AG08396 (cell line): ENCODE results near the gene PRICKLE1.

Experiments
- DNase-seq: peaks from one replicate; pipeline ENCODE4 v3.0.0; 2012; ENCODE audit warnings: low spot score, mixed read lengths

The PRICKLE1 gene

DNA sequence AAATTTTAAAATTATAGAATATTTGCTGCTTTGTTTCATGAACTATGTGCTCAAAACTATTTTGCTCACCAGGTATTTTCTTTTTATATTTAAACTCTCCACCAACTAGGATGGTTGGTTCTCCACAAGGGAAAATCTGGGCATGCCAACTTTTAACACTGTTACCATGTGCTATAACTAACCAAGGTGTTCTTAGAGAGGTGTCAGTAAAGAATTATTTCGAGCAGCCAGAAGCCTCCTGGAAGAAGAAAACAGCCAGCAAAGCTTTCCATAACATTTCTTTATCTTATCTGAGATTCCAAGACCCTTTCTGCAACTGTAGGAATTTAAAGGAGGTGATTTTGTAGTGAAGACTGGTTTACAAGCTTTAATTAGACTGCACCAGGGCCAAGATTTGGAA is 97.3 kb downstream of the PRICKLE1 start:
- no peak for DNase-seq

DNA sequence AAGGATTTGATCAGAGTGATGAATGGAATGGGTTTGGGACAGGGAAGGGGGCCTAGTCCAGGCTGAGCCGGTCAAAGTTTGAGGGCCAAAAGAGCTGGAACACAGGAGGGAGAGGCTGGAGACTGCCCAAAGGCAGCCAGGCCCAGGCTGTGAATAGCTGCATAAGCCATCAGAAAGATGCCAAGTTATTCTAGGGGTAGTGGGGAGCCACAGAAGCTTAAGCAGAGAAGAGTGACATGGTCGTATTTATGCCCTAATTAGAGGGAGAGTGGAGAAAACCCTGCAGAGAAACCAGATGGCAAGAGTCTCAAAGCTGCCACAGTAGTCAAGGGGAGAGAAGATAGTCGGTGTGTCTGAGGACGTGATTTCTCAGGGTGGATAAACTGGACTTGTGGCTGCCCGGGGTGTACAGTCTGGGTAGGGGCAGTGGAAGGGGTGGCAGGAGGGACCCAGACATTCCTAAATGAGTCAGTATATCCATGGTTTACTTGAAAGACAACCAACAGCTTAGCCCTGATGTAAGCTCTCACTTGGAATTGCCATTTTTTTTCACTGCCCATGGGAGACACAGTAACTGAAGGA is 99.2 kb downstream of the PRICKLE1 start:
- DNase-seq: no peak

DNA sequence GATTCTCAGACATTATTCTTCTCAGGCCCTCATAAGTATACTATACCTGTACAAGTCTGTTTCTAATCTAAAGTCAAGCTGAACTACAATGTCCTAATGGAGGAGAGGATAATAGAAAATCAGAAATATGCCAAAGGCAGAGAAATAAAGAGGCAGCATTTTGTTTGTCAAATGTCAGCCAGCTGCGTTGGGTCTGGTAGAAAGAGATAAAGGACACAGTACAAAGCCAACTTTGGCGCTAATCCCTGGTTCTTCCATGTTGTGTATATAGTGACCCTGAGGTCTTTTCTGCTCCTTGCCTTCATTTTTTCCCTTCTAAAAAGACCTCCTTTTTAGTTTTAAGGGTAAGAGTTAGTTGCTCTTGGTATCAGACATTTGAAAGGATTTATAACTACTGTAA is 103.1 kb downstream of the PRICKLE1 start:
- DNase-seq: no peak

GRCh38 chr12:42485823-42486222 is 103.7 kb downstream of the PRICKLE1 start:
- DNase-seq: no peak

DNA sequence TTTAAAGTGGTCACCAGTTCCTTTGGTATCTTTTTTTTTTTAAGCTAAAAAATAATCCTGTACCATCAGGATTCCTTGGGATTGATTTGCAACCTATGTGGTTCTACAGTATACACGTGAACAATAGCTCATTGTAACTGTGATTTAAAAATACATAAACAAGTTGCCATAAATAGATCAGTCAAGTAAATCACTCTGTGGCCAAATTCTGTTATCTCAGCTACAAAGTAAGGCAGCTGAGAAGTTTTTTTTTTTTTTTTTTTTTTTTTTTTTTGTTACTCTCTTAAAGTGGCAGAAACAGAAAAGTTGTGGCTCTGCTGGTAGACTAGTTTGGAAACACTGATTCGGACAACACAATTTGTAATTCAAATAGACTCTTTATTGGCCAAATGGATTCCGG is 104.5 kb downstream of the PRICKLE1 start:
- DNase-seq: peak; percentile 12

DNA sequence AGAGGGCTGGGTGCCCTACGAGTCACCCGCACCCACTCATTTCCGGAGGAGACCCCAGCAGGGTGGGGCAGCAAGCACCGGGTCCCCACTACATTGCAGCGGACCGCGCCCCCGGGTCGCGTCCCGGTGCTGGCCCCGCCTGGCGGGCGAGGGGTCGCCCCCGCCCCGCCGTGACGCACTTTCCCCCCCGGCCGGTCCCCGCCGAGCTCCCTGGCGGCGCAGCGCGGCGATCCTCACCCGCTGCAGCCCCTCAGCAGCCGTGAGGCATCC is 106.1 kb downstream of the PRICKLE1 start:
- peak; percentile 73 for DNase-seq

DNA sequence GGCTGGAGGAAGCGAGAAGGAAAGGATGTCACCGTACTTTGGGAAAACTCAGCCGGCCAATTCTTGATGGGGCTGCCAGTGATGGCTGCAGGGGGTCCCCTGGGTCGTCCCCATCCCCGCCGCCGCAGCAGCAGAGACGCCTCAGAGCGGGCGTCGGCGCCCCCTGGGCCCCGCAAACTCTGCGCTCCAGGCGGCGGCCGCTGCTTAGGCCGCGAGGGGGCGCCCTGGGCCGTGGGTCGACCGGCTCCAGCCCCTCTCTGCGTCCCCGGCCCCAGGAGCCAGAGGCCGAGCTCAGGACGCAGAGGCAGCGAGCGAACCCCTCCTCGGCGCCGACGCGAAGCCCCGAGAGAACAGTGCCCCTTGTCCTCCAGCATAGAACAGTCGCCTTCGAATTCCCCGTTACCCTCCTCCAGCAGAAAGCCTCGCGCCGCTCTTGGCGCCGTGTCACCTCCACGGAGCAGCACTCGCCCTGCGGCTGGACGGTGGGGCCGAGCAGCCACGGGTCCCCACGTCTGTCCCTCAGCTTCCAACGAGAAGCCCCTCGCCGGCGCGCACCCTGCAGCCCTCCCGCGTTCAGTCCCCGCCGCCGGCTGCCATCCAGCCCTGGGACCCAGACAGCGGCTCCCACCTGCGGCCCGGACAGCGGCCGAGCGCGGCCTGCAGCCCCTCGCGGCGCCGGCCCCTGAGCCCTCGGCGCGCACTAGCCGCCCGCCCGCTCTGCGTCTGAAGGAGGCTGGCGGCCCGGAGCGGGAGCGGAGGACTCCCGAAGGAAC is 106.6 kb downstream of the PRICKLE1 start:
- DNase-seq: peak; percentile 91

DNA sequence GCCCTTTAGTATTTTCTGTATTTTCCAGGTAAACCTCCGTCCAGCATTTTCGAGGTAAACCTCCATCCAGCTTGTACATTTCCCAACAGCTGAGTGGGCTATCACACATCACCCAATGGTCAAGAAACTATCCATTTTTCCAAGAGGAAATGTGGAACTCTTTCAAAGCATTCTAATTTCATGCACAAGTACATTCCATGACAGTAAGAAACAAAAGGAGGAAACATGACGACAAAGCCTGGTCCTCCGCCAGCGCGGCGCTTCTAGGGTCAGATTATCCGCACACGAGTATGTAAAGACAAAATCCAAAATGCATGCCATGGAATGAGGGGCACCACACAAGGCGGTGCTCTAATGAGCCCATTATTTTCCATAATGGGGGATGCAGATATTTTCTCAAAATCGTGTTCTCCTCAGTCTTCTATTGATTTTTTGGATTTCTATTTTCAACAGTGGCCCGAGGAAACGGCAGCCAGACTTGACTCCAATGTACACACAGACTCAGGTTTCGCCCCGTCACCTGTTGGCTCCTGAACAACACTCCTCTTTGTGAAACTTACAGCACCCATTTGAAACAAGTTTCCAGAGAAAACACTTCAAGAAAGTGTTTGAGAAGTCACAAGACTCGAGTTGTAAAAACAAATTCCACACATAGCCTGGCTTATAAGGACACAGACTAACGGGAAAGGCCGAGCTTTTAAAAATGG is 107.4 kb downstream of the PRICKLE1 start:
- peak; percentile 14 for DNase-seq

GRCh38 chr12:42481368-42481767 is 108.2 kb downstream of the PRICKLE1 start:
- no peak for DNase-seq

GRCh38 chr12:42477941-42478340 is 111.6 kb downstream of the PRICKLE1 start:
- DNase-seq: peak; percentile 13

DNA sequence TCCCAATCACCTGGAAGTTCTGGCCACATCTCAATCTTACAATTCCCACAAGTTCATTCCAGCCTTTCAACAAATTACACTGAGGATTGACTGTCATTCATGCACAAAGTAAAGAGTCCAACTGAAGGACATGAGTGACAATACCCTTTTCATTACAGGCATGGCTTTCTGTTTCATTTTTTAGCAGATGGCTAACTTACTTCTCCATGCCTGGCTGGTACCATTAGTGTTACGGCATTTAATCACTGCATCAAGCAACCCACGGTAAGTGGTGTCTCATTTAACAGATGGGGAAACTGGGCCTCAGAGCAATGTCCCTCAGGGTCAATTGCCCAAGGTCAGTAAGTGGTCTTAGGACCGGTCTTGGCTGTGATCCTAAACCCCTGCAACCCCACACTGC is 114.4 kb downstream of the PRICKLE1 start:
- DNase-seq: no peak

DNA sequence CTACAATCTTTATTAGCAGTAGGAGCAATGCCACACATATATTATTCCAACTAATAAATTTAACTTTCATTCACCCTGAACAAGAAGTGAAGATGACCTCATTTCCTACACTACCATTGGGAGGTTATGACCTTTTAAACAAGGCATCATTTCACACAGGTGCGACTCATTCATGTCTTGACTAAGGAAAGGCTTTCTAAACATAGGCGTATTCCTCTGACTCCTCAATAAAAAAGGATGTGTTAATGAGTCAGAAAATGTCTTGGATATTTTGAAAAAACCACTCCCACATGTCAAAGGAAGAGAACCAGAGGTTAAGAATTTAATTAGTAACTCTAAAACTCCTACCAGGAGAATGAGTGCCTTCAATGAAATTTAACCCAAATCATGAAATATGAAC is 115.2 kb downstream of the PRICKLE1 start:
- peak; percentile 52 for DNase-seq

DNA sequence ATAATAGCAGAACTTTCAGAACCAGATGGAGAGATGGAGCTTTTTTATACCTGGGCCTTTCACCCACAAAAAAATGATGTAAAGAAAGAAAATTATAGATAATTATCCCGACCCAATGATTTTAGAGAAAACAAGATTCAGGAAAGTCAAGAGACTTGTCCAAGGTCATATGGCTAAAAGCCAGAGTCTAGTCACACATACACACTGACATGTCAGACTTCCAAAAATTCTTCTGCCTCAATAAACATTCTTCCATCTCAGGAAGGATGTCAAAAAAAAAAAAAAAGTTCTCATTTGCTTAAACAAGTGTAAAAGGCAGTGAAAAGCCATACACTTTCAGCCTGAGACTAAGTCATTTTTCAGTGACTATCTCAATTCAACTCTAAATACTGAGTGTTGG is 116.0 kb downstream of the PRICKLE1 start:
- no peak for DNase-seq

DNA sequence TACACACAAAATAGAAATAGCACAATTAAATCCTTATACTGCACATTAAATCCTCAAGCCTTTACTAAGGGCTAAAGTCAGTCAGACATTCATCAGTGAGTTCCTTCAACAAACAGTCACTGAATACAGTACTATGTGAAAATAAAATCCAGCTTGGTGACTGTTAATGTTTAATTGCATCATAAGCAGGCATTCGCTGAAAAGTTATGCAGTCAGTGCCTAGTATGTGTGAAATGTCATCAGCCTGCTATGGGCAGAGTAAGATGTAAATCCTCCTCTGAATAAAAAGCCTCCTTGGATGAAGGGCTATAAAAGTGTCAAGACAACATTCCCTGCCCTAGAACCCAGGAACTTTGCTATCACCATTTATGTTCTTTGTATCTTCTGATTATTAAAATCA is 116.4 kb downstream of the PRICKLE1 start:
- DNase-seq: peak; percentile 53

GRCh38 chr12:42472376-42472775 is 117.2 kb downstream of the PRICKLE1 start:
- DNase-seq: no peak

- DNase-seq: no peak
Measured at GRCh38 chr12:42469355-42470175, 120.0 kb downstream of the PRICKLE1 start.

DNA sequence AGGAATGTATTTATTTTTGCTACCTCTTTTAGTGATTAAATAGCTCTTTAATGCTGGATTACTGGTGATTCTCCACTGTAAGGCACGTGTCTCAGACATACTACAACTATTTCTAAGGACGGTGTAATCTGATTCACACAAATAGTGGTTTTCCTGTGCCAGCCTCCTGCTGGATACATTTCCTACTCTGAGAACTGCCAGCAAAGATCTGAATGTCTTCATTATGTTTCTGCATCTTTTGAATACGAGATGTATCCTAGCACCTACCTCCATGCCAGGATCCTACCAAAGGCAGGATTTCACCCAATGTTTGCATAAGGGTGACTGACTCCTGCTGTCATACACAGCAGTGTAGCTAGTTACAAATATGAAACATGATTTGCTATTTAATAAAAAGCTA is 120.6 kb downstream of the PRICKLE1 start:
- DNase-seq: no peak

- no peak for DNase-seq
Measured at GRCh38 chr12:42468341-42468821, 121.2 kb downstream of the PRICKLE1 start.

GRCh38 chr12:42463671-42464070 is 125.9 kb downstream of the PRICKLE1 start:
- DNase-seq: no peak

- no peak for DNase-seq
Measured at GRCh38 chr12:42462486-42462885, 127.1 kb downstream of the PRICKLE1 start.

DNA sequence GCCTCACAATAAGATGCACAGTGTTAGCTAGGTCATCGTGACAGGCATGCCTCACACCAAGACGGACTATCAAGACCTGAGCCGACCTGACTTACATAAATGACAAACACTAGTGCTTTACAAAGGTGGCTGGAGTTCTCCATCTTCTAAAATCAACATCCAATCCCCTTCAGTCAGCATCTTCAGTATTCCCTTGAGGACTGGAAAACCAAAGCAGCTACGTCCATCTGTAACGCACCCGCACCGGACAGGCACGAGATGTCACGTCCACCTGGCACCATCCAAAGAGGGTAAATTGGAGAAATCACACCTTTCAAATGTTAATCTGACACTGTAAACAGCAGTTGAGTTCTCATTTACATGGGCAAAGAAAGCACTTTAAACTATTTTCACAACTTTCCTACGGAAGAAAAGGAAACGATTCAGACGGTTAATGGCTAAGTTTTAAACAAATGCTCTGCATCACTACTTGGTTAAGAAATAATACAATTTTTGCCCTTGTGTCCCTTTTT is 130.2 kb downstream of the PRICKLE1 start:
- no peak for DNase-seq

GRCh38 chr12:42458575-42458974 is 131.0 kb downstream of the PRICKLE1 start:
- no peak for DNase-seq
